ENCODE measurements around the gene ELOVL7. TPM values are rescaled to one million over a fixed set of nuclear protein-coding genes. Genes with fewer than 3 reads are reported as not detected.

ELOVL7 gene
- total RNA-seq, 1 donor from 2014 or later, result 10.3 TPM

- no peaks in the 10 kb centered on the region for H3K36me3 Mint-ChIP-seq
- TF ChIP-seq CTCF (conservative IDR thresholded peaks at IDR 0.05), result no peak
- H3K4me3 Mint-ChIP-seq, result no peak overlapping the region
- DNase-seq (ENCODE audit: extremely low spot score, unreplicated experiment), result no peak
- no peaks in the 10 kb centered on the region for H3K4me1 Mint-ChIP-seq (ENCODE audit: unreplicated experiment)
- no peaks in the 10 kb centered on the region for H3K9me3 Mint-ChIP-seq
- H3K27me3 Mint-ChIP-seq, result no peaks in the 10 kb centered on the region
- H3K27ac Mint-ChIP-seq, result no peak overlapping the region
These were observed 78.9 kb downstream of the ELOVL7 start for GRCh38 chr5:60765019-60765709.

- no peaks in the 10 kb centered on the region for H3K36me3 Mint-ChIP-seq
- H3K9me3 Mint-ChIP-seq, result no peaks in the 10 kb centered on the region
- no peaks in the 10 kb centered on the region for H3K4me1 Mint-ChIP-seq (ENCODE audit: unreplicated experiment)
- H3K27ac Mint-ChIP-seq, result no peak overlapping the region
- no peak for TF ChIP-seq CTCF (conservative IDR thresholded peaks at IDR 0.05)
- DNase-seq (ENCODE audit: extremely low spot score, unreplicated experiment), result no peak
- no peaks in the 10 kb centered on the region for H3K27me3 Mint-ChIP-seq
- no peak overlapping the region for H3K4me3 Mint-ChIP-seq
These were observed 81.0 kb downstream of the ELOVL7 start for GRCh38 chr5:60763061-60763460.

GRCh38 chr5:60754495-60754894 is 89.6 kb downstream of the ELOVL7 start:
- H3K27ac Mint-ChIP-seq, result no peak overlapping the region
- H3K36me3 Mint-ChIP-seq, result no peaks in the 10 kb centered on the region
- H3K27me3 Mint-ChIP-seq, result no peaks in the 10 kb centered on the region
- no peak overlapping the region for H3K4me3 Mint-ChIP-seq
- no peak for TF ChIP-seq CTCF (conservative IDR thresholded peaks at IDR 0.05)
- H3K4me1 Mint-ChIP-seq (ENCODE audit: unreplicated experiment), result no peaks in the 10 kb centered on the region
- H3K9me3 Mint-ChIP-seq, result no peaks in the 10 kb centered on the region
- no peak for DNase-seq (ENCODE audit: extremely low spot score, unreplicated experiment)

GRCh38 chr5:60744682-60745081 is 99.4 kb downstream of the ELOVL7 start:
- H3K36me3 Mint-ChIP-seq, result no peaks in the 10 kb centered on the region
- H3K4me1 Mint-ChIP-seq (ENCODE audit: unreplicated experiment), result no peaks in the 10 kb centered on the region
- H3K27me3 Mint-ChIP-seq, result no peaks in the 10 kb centered on the region
- DNase-seq (ENCODE audit: extremely low spot score, unreplicated experiment), result no peak
- H3K27ac Mint-ChIP-seq, result no peak overlapping the region
- H3K4me3 Mint-ChIP-seq, result no peak overlapping the region
- no peak for TF ChIP-seq CTCF (conservative IDR thresholded peaks at IDR 0.05)
- peaks cover 12% of the 10 kb centered on the region for H3K9me3 Mint-ChIP-seq

GRCh38 chr5:60743511-60744314 is 100.4 kb downstream of the ELOVL7 start:
- Mint-ChIP-seq H3K27ac (no peak overlapping the region), H3K9me3 (peaks cover 12% of the 10 kb centered on the region), H3K36me3 (no peaks in the 10 kb centered on the region), H3K27me3 (no peaks in the 10 kb centered on the region), H3K4me1 (ENCODE audit: unreplicated experiment) (no peaks in the 10 kb centered on the region), H3K4me3 (no peak overlapping the region)
- DNase-seq (ENCODE audit: extremely low spot score, unreplicated experiment), result no peak
- TF ChIP-seq CTCF (conservative IDR thresholded peaks at IDR 0.05), result no peak

Data from type B pancreatic cell (in vitro differentiated cells).